Measurements from ENCODE around the gene DIRAS1.
A peak's percentile ranks its signal among the peaks of the same experiment; 100 is the strongest.

DIRAS1 gene, protein sequence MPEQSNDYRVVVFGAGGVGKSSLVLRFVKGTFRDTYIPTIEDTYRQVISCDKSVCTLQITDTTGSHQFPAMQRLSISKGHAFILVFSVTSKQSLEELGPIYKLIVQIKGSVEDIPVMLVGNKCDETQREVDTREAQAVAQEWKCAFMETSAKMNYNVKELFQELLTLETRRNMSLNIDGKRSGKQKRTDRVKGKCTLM

DNA sequence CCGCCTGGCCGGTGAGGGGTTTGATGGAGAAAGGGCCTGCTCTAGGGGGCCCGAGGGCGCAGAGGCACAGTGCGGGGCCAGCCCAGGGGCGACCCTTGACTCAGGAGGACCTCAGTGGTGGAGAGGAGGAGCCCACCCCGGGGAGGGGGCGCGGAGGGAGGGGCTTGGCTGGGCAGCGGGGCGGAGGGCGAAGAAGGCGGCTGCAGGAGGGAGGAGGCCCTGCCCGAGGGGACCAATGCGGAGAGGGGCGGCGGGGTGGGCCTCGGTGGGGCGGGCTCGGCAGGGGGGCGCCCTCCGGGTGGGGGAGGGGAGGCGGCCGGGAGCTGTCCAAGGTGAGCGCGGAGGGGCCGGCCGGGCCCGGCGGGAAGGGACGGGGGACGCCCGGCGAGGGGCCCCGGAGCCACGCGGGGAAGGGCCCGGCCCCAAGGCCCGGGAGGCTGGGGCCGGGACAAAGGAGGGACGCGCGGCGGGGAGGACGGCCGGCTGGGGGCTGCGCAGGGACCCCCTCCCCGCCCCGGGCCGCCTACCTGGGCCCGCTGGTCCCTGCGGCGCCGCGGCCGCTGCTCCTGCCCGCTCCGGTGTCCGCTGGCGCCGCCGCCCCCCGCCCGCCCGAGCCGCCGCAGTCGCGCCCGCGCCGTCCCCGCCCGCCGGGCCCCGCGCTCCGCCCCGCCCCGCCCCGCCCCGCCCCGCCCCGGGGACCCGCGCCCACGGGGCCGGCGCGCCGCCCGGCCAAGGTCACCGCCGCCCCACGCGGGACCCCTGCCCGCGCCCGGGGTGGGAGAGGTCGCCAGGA is at the start of gene DIRAS1:
TSS of gene DIRAS1 (minus strand) at position 596 of the 793 bp plus-strand sequence. CDS start 3,566 bp downstream, outside the sequence.
- H3K4me3 ChIP-seq (ENCODE audit: control insufficient read depth, low read depth, low read length), result peak within 1 kb of the TSS; percentile 74
- no peak for DNase-seq (ENCODE audit: low read depth)
- TF ChIP-seq, protein P1, sequence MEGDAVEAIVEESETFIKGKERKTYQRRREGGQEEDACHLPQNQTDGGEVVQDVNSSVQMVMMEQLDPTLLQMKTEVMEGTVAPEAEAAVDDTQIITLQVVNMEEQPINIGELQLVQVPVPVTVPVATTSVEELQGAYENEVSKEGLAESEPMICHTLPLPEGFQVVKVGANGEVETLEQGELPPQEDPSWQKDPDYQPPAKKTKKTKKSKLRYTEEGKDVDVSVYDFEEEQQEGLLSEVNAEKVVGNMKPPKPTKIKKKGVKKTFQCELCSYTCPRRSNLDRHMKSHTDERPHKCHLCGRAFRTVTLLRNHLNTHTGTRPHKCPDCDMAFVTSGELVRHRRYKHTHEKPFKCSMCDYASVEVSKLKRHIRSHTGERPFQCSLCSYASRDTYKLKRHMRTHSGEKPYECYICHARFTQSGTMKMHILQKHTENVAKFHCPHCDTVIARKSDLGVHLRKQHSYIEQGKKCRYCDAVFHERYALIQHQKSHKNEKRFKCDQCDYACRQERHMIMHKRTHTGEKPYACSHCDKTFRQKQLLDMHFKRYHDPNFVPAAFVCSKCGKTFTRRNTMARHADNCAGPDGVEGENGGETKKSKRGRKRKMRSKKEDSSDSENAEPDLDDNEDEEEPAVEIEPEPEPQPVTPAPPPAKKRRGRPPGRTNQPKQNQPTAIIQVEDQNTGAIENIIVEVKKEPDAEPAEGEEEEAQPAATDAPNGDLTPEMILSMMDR (IDR thresholded peaks at IDR 0.05; ENCODE audit: control insufficient read depth, insufficient read depth, low read depth, low read length, missing control alignments), result no peak

DNA sequence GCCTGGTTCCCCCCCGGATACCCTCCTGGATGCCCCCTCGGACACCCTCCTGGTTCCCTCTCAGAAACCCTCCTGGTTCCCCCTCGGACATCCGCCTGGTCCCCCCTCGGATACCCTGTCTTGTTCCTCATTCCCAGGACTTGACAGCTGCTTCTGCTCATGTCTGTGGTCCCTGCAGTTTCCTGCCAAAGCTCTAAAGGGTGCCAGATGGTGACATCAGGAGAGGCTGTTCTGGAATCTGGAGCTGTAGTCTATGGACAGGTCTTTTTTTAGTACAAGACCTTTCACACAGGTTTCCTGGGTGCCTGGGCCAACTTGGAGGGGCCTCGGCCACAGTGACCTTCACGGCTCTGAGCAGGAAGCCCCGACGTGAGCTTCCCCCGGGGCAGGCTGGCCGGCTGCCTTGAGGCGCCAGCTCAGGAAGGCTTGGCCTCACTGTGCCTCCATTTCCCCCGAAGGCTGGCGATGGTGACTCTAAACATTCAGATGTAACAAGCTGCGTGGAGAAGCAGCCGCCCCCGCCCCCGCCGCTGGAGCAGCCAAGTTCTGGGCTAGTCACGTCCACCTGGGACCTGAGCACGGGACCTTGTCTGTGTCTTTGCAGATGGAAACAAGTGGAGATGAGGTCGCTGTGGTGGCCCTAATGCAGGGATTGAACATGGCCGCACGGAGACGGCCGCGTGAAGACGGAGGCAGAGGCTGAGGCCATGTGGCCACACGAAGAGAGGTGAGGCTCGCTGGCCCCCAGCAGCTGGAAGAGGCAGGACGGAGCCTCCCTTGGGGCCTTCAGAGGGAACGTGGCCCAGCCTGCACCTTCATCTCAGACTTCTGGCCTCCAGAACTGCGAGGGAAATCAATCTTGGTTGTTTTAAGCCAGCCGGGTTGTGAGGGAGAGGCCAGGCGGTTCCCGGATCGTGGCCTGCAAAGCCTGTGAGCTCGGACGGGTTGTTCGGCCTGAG is 49.2 kb upstream of the DIRAS1 start:
- H3K4me3 ChIP-seq (ENCODE audit: control insufficient read depth, low read depth, low read length), result no peak overlapping the region
- TF ChIP-seq, protein P1 (IDR thresholded peaks at IDR 0.05; ENCODE audit: control insufficient read depth, insufficient read depth, low read depth, low read length, missing control alignments), result no peak
- no peak for DNase-seq (ENCODE audit: low read depth)

DNA sequence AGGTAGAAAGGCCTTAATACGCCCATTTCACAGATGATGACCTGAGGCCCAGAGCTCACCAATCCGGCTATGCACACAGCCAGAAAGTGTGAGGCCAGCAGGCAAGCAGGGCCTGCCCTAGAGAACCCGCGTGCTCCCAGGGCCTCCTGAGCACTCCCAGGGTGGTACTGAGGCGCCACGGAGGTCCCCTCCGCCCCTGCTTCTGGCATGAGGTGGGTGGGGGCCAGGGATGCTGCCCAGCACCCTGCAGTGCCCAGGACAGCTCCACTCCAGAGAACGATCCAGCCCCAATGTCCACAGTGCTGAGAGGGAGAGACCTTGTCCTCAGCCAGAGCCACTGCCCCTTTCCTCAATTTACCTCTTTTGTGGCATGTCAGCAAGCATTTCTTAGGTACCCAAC is 48.0 kb upstream of the DIRAS1 start:
- H3K4me3 ChIP-seq (ENCODE audit: control insufficient read depth, low read depth, low read length), result no peak overlapping the region
- DNase-seq (ENCODE audit: low read depth), result no peak
- TF ChIP-seq, protein P1 (IDR thresholded peaks at IDR 0.05; ENCODE audit: control insufficient read depth, insufficient read depth, low read depth, low read length, missing control alignments), result no peak

DNA sequence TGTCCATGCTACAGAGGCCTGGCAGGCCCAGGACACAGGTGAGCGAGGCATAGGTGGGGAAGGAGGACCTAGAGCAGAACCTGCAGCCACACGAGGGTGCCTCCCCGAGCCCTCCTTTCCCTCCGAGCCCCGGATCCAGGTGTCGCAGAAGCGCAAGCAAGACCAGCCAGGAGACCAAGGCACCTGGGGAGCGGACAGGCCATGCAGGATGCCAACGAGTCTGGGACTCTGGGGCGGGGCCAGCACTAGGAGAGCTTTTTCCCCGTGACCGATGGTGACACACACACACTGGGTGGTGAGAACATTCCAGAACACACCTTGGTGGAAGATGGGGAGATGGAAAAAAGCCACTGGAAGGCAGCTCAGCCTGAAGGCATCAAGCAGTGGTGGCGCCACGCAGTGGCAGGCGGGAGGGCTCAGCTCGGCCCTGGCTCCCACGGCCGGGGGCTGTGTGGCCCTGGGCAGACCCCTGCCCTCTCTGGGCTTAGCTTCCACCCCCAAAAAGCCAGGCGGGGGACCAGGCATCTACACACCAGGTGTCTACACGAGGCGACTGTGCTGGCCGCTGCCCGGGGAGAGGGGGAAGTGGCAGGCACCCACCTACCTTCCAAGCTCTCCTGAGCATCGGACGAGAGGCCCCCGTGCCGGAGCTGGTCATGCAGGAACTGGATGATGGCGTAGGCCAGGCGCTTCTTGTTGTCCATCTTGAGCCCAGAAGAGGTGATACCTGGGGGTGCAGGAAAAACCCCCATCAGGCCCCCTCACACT is 47.4 kb upstream of the DIRAS1 start:
- no peak for DNase-seq (ENCODE audit: low read depth)
- TF ChIP-seq, protein P1 (IDR thresholded peaks at IDR 0.05; ENCODE audit: control insufficient read depth, insufficient read depth, low read depth, low read length, missing control alignments), result no peak
- H3K4me3 ChIP-seq (ENCODE audit: control insufficient read depth, low read depth, low read length), result no peak overlapping the region

DNA sequence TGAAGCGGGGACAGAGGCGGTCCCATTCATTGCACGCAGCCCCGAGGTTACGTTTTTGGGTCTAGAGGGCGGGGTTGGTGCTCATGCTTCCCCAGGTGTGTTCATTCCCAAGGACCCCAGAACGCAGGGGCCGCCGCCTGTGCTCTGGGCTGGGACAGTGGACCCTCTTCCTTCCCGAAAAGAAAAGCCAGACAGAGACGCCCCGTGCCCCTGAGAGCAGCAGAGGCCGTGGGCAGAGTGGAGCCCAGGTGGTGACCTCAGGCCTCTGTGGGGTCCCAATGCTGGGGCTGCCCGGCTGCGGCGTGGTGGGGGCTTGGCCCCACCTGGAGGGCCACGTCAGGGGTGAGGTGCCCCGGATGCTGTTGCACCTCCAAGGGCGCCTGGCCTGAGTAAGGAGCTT is 46.5 kb upstream of the DIRAS1 start:
- DNase-seq (ENCODE audit: low read depth), result no peak
- TF ChIP-seq, protein P1 (IDR thresholded peaks at IDR 0.05; ENCODE audit: control insufficient read depth, insufficient read depth, low read depth, low read length, missing control alignments), result no peak
- H3K4me3 ChIP-seq (ENCODE audit: control insufficient read depth, low read depth, low read length), result no peak overlapping the region

Measured in AG09309 (cell line).